Measurements from ENCODE around the gene NES. TPM values are rescaled to one million over a fixed set of nuclear protein-coding genes. Genes with fewer than 3 reads are reported as not detected.
A peak's percentile ranks its signal among the peaks of the same experiment; 100 is the strongest.

Gene NES
- total RNA-seq, 1 experiment from 2014 or later: 6.8 TPM

DNA sequence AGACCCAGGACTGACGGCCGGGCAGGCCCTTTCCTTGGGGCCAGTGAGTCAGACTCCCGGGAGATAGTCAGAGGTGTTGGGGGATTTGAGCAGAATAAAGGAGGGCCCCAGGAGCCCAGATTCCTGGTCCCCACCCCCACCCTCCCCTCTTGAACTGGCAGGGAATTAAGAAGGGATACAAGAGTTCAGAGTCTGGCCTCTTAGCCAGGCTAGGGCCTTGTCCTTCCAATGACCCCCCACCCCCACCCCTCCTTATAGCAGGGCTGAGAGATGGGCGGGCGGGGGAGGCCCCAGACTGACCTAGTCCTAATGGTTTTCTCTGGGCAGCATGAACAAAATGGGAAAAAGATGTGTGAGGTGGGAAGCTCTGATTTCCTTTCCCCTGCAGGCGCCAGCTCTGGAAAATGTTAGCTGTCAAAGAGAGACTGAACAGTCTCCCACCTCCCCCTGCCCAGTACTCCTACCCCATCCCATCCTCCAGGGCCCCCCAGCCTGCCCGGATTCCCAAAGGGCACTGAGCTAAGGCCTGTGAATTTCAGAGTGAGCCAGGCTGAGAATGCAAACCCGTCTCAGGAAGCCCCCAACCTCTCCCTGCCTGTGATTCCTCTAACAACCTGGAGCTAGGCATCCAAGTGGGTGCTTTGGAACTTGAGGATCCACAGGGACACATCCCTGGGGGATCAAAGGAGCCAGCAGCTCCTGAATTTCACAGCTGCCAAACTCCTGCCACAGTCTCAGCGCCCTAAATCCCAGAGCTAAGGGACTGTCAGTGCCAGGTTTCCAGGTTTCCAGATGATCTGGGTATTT is 34.0 kb upstream of the NES start:
- POLR2A ChIA-PET (ENCODE audit: unreplicated experiment): interaction anchor here (0.6 kb wide), 1 partner anchor 72 kb away, joined by 3 read pairs; no protein-coding TSS in a partner anchor
- no peaks in the 10 kb centered on the region for H3K9me3 ChIP-seq (ENCODE audit: insufficient read depth, low read depth)
- no peaks in the 10 kb centered on the region for H3K9me2 ChIP-seq (ENCODE audit: insufficient read depth)
- no peak overlapping the region for H3K4me3 ChIP-seq
- peaks cover 45% of the 10 kb centered on the region for H3F3A ChIP-seq (ENCODE audit: insufficient read depth, low read depth)
- TF ChIP-seq EZH2 (IDR thresholded peaks at IDR 0.05; ENCODE audit: low read depth) (no peak), CTCF (conservative IDR thresholded peaks at IDR 0.05) (no peak)
- H3K79me2 ChIP-seq (ENCODE audit: low read depth): no peaks in the 10 kb centered on the region
- no peak for DNase-seq
- intact Hi-C loops (cut with micrococcal nuclease; ENCODE audit: unreplicated experiment): no loop called here
- H3K27me3 ChIP-seq (ENCODE audit: insufficient read depth, low read depth): no peaks in the 10 kb centered on the region
- peaks cover 51% of the 10 kb centered on the region for H3K4me1 ChIP-seq (replicated peaks; ENCODE audit: insufficient read depth)
- CTCF ChIA-PET: interaction anchor here (1.9 to 2.2 kb wide), 2 partner anchors 15 to 22 kb away, joined by 6 to 7 read pairs; no protein-coding TSS in a partner anchor
- no peak overlapping the region for H3K27ac ChIP-seq
- BruUV-seq (replicated peaks): no TSS peak
- no peak overlapping the region for H2AFZ ChIP-seq
- H3K36me3 ChIP-seq (ENCODE audit: low read depth): no peaks in the 10 kb centered on the region
- H3K4me2 ChIP-seq: no peak overlapping the region
- no peaks in the 10 kb centered on the region for H4K20me1 ChIP-seq (ENCODE audit: insufficient read depth)

GRCh38 chr1:156709757-156710489 is 32.7 kb upstream of the NES start:
- H3F3A ChIP-seq (ENCODE audit: insufficient read depth, low read depth): peaks cover 40% of the 10 kb centered on the region
- POLR2A ChIA-PET (ENCODE audit: unreplicated experiment): interaction anchor here (0.6 kb wide), 2 partner anchors 18 to 649 kb away, joined by 3 to 4 read pairs; partner anchors contain the start of genes ISG20L2, METTL25B and RAB25
- BruUV-seq (replicated peaks): no TSS peak
- CTCF ChIA-PET: interaction anchor here (0.6 to 1.9 kb wide), 2 partner anchors 20 to 125 kb away, joined by 3 to 6 read pairs; no protein-coding TSS in a partner anchor
- peak; percentile 68 to 84 for DNase-seq
- no peaks in the 10 kb centered on the region for H3K79me2 ChIP-seq (ENCODE audit: low read depth)
- no peaks in the 10 kb centered on the region for H3K36me3 ChIP-seq (ENCODE audit: low read depth)
- H3K4me2 ChIP-seq: peak overlapping the region; percentile 46
- H3K9me3 ChIP-seq (ENCODE audit: insufficient read depth, low read depth): no peaks in the 10 kb centered on the region
- no peaks in the 10 kb centered on the region for H3K27me3 ChIP-seq (ENCODE audit: insufficient read depth, low read depth)
- H3K9me2 ChIP-seq (ENCODE audit: insufficient read depth): no peaks in the 10 kb centered on the region
- TF ChIP-seq EZH2 (IDR thresholded peaks at IDR 0.05; ENCODE audit: low read depth) (no peak), CTCF (conservative IDR thresholded peaks at IDR 0.05) (no peak)
- H3K4me3 ChIP-seq: no peak overlapping the region
- no peaks in the 10 kb centered on the region for H4K20me1 ChIP-seq (ENCODE audit: insufficient read depth)
- intact Hi-C loops (cut with micrococcal nuclease; ENCODE audit: unreplicated experiment): no loop called here
- H3K27ac ChIP-seq: no peak overlapping the region
- H3K4me1 ChIP-seq (replicated peaks; ENCODE audit: insufficient read depth): peaks cover 59% of the 10 kb centered on the region
- no peak overlapping the region for H2AFZ ChIP-seq

- H3F3A ChIP-seq (ENCODE audit: insufficient read depth, low read depth): peaks cover 38% of the 10 kb centered on the region
- H3K9me3 ChIP-seq (ENCODE audit: insufficient read depth, low read depth): no peaks in the 10 kb centered on the region
- ChIA-PET CTCF (interaction anchor here (3.8 to 8.4 kb wide), 2 partner anchors 17 to 19 kb away, joined by 21 to 109 read pairs; no protein-coding TSS in a partner anchor), POLR2A (ENCODE audit: unreplicated experiment) (interaction anchor here (0.6 kb wide), 1 partner anchor 44 kb away, joined by 4 read pairs; no protein-coding TSS in a partner anchor)
- H3K9me2 ChIP-seq (ENCODE audit: insufficient read depth): no peaks in the 10 kb centered on the region
- DNase-seq: no peak
- H2AFZ ChIP-seq: no peak overlapping the region
- H3K79me2 ChIP-seq (ENCODE audit: low read depth): peaks cover 7% of the 10 kb centered on the region
- intact Hi-C loops (cut with micrococcal nuclease; ENCODE audit: unreplicated experiment): no loop called here
- H3K27ac ChIP-seq: no peak overlapping the region
- peaks cover 64% of the 10 kb centered on the region for H3K4me1 ChIP-seq (replicated peaks; ENCODE audit: insufficient read depth)
- no TSS peak for BruUV-seq (replicated peaks)
- H3K27me3 ChIP-seq (ENCODE audit: insufficient read depth, low read depth): no peaks in the 10 kb centered on the region
- no peaks in the 10 kb centered on the region for H4K20me1 ChIP-seq (ENCODE audit: insufficient read depth)
- H3K36me3 ChIP-seq (ENCODE audit: low read depth): no peaks in the 10 kb centered on the region
- H3K4me3 ChIP-seq: no peak overlapping the region
- TF ChIP-seq EZH2 (IDR thresholded peaks at IDR 0.05; ENCODE audit: low read depth) (no peak), CTCF (conservative IDR thresholded peaks at IDR 0.05) (no peak)
- 0 out of 2 replicates have a peak overlapping the region, but pooled peaks have one; percentile 27 for H3K4me2 ChIP-seq
Observed at GRCh38 chr1:156709031-156709430, 31.8 kb upstream of the NES start.

All from PC-9 (cell line).